ENCODE results near the gene KLHL7.

GRCh38 chr7:23213755-23214154 is 108.2 kb downstream of the KLHL7 start:
- no peak for TF ChIP-seq CTCF (IDR thresholded peaks at IDR 0.05 in 8 of 11, conservative IDR thresholded peaks at IDR 0.05 in 3 of 11)
- no peak for TF ChIP-seq POLR2AphosphoS5 (IDR thresholded peaks at IDR 0.05)
